OCI-LY1 (cell line): ENCODE data around the gene STUM.
A peak's percentile ranks its signal among the peaks of the same experiment; 100 is the strongest.

ENCODE experiments used
- H2AFZ ChIP-seq: fragments of 200-600 bp; sonication (generic), shearing (Covaris generic); 2 replicates; pipeline ENCODE4 v1.6.0; 2014; ENCODE audit warnings: antibody characterized with exemption, mild to moderate bottlenecking, low read length
- H3F3A ChIP-seq: fragments of 200-600 bp; sonication (generic), shearing (Covaris generic); 2 replicates; pipeline ENCODE4 v1.6.0; 2014; ENCODE audit warnings: mild to moderate bottlenecking, antibody characterized with exemption, low read length, moderate library complexity; ENCODE audit not compliant: insufficient read depth
- H3K27ac ChIP-seq: fragments of 200-600 bp; sonication (generic); 2 replicates; pipeline ENCODE4 v1.5.1; 2014; ENCODE audit warnings: low read length, mixed run types, mild to moderate bottlenecking, low read depth; ENCODE audit not compliant: poor library complexity, severe bottlenecking
- H3K27me3 ChIP-seq: fragments of 200-600 bp; sonication (generic); 2 replicates; pipeline ENCODE4 v1.6.0; 2014; ENCODE audit warnings: antibody characterized with exemption, mild to moderate bottlenecking, low read length, moderate library complexity; ENCODE audit not compliant: insufficient read depth
- H3K36me3 ChIP-seq: fragments of 200-600 bp; sonication (generic); 2 replicates; pipeline ENCODE4 v1.6.1; 2014; ENCODE audit warnings: mild to moderate bottlenecking, antibody characterized with exemption, low read length, moderate library complexity, mixed read lengths; ENCODE audit not compliant: insufficient read depth
- H3K4me1 ChIP-seq: fragments of 200-600 bp; sonication (generic); 2 replicates; pipeline ENCODE4 v1.5.1; 2014; ENCODE audit warnings: mild to moderate bottlenecking, low read length, moderate library complexity; ENCODE audit not compliant: insufficient read depth, severe bottlenecking
- H3K4me2 ChIP-seq: fragments of 200-600 bp; sonication (generic), shearing (Covaris generic); 2 replicates; pipeline ENCODE4 v1.6.1; 2014; ENCODE audit warnings: low read length
- H3K4me3 ChIP-seq: fragments of 200-600 bp; sonication (generic); 2 replicates; pipeline ENCODE4 v1.5.1; 2014; ENCODE audit warnings: low read length, low read depth, mild to moderate bottlenecking, mixed read lengths; ENCODE audit not compliant: poor library complexity, severe bottlenecking
- H3K79me2 ChIP-seq: fragments of 200-600 bp; shearing (Covaris generic); 2 replicates; pipeline ENCODE4 v1.6.1; 2016; ENCODE audit warnings: mixed run types, low read length, mixed read lengths; ENCODE audit not compliant: insufficient read depth
- H3K9ac ChIP-seq: fragments of 200-600 bp; sonication (generic), shearing (Covaris generic); 2 replicates; pipeline ENCODE4 v1.6.1; 2014; ENCODE audit warnings: mild to moderate bottlenecking, low read length, mixed read lengths
- H3K9me2 ChIP-seq: fragments of 200-600 bp; sonication (generic), shearing (Covaris generic); 2 replicates; pipeline ENCODE4 v1.6.1; 2014; ENCODE audit warnings: low read depth, mild to moderate bottlenecking, low read length, mixed read lengths
- H3K9me3 ChIP-seq: fragments of 200-600 bp; shearing (Covaris generic); 2 replicates; pipeline ENCODE4 v1.6.1; 2014; ENCODE audit warnings: low read length, mixed read lengths
- H4K20me1 ChIP-seq: fragments of 200-600 bp; sonication (generic), shearing (Covaris generic); 2 replicates; pipeline ENCODE4 v1.6.0; 2016; ENCODE audit warnings: mild to moderate bottlenecking, low read length; ENCODE audit not compliant: insufficient read depth
- EZH2 ChIP-seq: fragments of 200-600 bp; sonication (generic), shearing (Covaris generic); IDR thresholded peaks from 2 replicates; pipeline ENCODE4 v1.8.0; 2017; ENCODE audit warnings: borderline replicate concordance, mixed run types, mild to moderate bottlenecking, antibody characterized with exemption, low read length, moderate library complexity, mixed read lengths
- TF ChIP-seq, protein P1 (sequence below): fragments of 200-600 bp; sonication (generic), shearing (Covaris generic); IDR thresholded peaks from 2 replicates; pipeline ENCODE4 v1.5.1; 2017; ENCODE audit warnings: mild to moderate bottlenecking, antibody characterized with exemption, low read length, moderate library complexity, mixed read lengths

The STUM gene

DNA sequence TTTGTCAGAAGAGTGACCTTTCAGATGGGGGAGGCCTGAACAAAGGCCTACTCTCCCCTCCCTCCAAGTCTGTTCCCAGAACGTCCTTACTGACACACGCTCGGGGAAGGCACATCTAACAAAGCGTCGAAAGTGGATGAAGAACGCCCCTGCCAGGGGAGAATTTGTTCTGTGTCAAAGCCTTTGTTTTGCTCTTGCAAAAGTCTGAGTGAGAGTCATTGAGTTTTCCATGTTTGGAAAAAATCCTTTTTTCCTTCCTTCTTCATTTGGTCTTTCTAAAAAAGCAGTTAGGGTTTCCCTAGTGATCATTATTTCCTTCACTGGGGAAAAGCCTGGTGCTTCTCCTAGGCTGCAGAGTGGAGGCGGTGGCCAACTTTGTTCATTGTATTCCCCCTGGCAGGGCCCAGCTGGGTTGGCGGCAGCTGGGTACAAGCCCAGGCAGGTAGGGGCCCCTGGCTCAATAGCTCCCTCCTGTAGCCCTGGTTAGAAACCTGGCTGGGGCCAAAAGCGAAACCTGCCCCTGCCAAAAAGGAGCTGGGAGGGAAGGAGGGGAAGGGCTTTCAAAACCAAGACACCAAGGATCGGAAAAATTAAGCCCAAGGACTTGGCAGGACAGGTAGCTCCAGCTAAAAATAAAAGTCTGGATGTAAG is 109.5 kb downstream of the STUM start:
- Histone ChIP-seq H3K79me2 (no peaks in the 10 kb centered on the region), H3K4me1 (no peaks in the 10 kb centered on the region)

DNA sequence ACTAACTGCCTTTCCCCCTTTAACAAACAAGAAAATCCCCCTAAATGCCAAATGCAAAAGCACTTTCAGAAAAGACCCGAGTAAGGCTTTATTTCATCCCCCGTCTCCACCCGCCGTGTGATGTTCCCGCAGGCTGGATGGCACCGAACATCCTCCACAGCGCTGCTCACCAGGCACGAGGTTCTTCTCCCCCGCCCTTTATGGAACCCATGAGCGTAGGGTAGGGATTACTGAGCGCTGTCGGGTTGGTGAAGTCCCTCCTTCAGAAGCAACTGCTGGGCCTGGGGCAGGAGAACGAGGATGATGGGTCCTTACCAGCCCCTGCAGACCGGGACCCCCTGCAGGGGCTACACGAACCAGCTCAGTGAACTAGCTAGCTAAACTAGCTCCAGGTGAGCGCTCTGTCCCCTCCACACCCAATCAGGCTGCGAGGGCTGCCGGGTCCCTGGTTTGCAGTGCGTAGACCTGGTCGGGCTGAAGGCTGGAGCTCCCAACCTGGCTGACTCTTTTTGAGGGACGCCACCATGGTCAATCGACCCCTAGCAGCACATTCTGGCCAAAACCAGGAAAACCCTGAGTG is 110.1 kb downstream of the STUM start:
- H3K4me3 ChIP-seq: peak overlapping the region; percentile 9
- H3K79me2 ChIP-seq: no peaks in the 10 kb centered on the region
- no peaks in the 10 kb centered on the region for H3K9me2 ChIP-seq
- TF ChIP-seq, protein P1, sequence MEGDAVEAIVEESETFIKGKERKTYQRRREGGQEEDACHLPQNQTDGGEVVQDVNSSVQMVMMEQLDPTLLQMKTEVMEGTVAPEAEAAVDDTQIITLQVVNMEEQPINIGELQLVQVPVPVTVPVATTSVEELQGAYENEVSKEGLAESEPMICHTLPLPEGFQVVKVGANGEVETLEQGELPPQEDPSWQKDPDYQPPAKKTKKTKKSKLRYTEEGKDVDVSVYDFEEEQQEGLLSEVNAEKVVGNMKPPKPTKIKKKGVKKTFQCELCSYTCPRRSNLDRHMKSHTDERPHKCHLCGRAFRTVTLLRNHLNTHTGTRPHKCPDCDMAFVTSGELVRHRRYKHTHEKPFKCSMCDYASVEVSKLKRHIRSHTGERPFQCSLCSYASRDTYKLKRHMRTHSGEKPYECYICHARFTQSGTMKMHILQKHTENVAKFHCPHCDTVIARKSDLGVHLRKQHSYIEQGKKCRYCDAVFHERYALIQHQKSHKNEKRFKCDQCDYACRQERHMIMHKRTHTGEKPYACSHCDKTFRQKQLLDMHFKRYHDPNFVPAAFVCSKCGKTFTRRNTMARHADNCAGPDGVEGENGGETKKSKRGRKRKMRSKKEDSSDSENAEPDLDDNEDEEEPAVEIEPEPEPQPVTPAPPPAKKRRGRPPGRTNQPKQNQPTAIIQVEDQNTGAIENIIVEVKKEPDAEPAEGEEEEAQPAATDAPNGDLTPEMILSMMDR: no peak
- no peak for TF ChIP-seq EZH2
- H3K4me1 ChIP-seq: no peaks in the 10 kb centered on the region
- 0 out of 2 replicates have a peak, but pooled peaks cover 12% of the 10 kb centered on the region for H3K36me3 ChIP-seq
- H3F3A ChIP-seq: peaks cover 18% of the 10 kb centered on the region
- H2AFZ ChIP-seq: no peak overlapping the region
- H3K4me2 ChIP-seq: peak overlapping the region; percentile 72; the same call in 1 of the 2 replicates
- H4K20me1 ChIP-seq: no peaks in the 10 kb centered on the region
- no peaks in the 10 kb centered on the region for H3K27me3 ChIP-seq
- 0 out of 2 replicates have a peak overlapping the region, but pooled peaks have one; percentile 12 for H3K9ac ChIP-seq
- no peaks in the 10 kb centered on the region for H3K9me3 ChIP-seq
- H3K27ac ChIP-seq: no peak overlapping the region

More for the DNA sequence above, 109.5 kb downstream of the STUM start:
- H3F3A ChIP-seq: peaks cover 21% of the 10 kb centered on the region
- H2AFZ ChIP-seq: no peak overlapping the region
- H4K20me1 ChIP-seq: no peaks in the 10 kb centered on the region
- H3K4me2 ChIP-seq: peak overlapping the region; percentile 72; the same call in 1 of the 2 replicates
- no peaks in the 10 kb centered on the region for H3K9me3 ChIP-seq
- H3K27ac ChIP-seq: no peak overlapping the region
- H3K27me3 ChIP-seq: no peaks in the 10 kb centered on the region
- H3K4me3 ChIP-seq: peak overlapping the region; percentile 9
- H3K9ac ChIP-seq: 0 out of 2 replicates have a peak overlapping the region, but pooled peaks have one; percentile 12
- TF ChIP-seq EZH2: no peak
- TF ChIP-seq, protein P1: no peak
- H3K9me2 ChIP-seq: no peaks in the 10 kb centered on the region
- H3K36me3 ChIP-seq: 0 out of 2 replicates have a peak, but pooled peaks cover 12% of the 10 kb centered on the region
